H1 (cell line): ENCODE results near the gene RASGRP1. TPM values are rescaled to one million over a fixed set of nuclear protein-coding genes. Genes with fewer than 3 reads are reported as not detected.

Experiments used
- ATF3 ChIP-seq: IDR thresholded peaks from 2 replicates; pipeline ENCODE4 v1.6.1; 2011; ENCODE audit warnings: low read depth, mild to moderate bottlenecking, low read length; ENCODE audit not compliant: insufficient read depth
- CHD7 ChIP-seq: fragments of 300-600 bp; sonication (generic); IDR thresholded peaks from 2 replicates; pipeline ENCODE4 v1.7.1; 2012; ENCODE audit warnings: low read length, moderate library complexity, mild to moderate bottlenecking, inconsistent platforms; ENCODE audit not compliant: insufficient replicate concordance
- E2F6 ChIP-seq: IDR thresholded peaks from 2 replicates; pipeline ENCODE4 v1.6.1; 2012; ENCODE audit warnings: inconsistent platforms
- JUN ChIP-seq: IDR thresholded peaks from 2 replicates; pipeline ENCODE4 v1.6.1; 2011; ENCODE audit warnings: low read depth, mild to moderate bottlenecking, improper control_type of control experiment, low read length
- RNF2 ChIP-seq: fragments of 200-900, 300-1000 bp; sonication (generic); IDR thresholded peaks from 2 replicates; pipeline ENCODE4 v1.7.1; 2016; ENCODE audit warnings: borderline replicate concordance, low read depth, mild to moderate bottlenecking, antibody characterized with exemption, low read length; ENCODE audit not compliant: poor library complexity, severe bottlenecking; ENCODE audit errors: missing control alignments
- SP4 ChIP-seq: IDR thresholded peaks from 2 replicates; pipeline ENCODE4 v1.6.1; 2012; ENCODE audit warnings: low read length, inconsistent platforms
- TBP ChIP-seq: IDR thresholded peaks from 2 replicates; pipeline ENCODE4 v1.6.1; 2011; ENCODE audit warnings: low read depth, low read length, improper control_type of control experiment
- polyA plus RNA-seq, 7 experiments: library from polyadenylated mRNA; depleted of rRNA in 3 of 7; stranded (reverse) in 5 of 7; unstranded in 2 of 7; fragments of >200 nt in 5 of 7; fragments of 200-250 nt in 2 of 7; gene quantifications; 1 replicate in 5 of 7; 2 replicates in 1 of 7; 4 replicates in 1 of 7; pipeline versions ENCODE4 v1.2.1 to v1.2.3, GENCODE V29; 2011 to 2013; ENCODE audit warnings: missing spikeins in 2 of 7, mixed read lengths in 2 of 7
- total RNA-seq: library from RNA; stranded (reverse); fragmentation: NEBNext Ultra II Directional; extraction: Animal tissue kit (Norgen Biotek cat#: 25700); gene quantifications from 2 replicates; pipeline ENCODE4 v1.2.1, GENCODE V29; 2021

Gene RASGRP1
- total and polyA plus RNA-seq, 2 of the 8 experiments (the other 6 are each of a cell fraction or from before 2014, with no cell fraction given), result 1.1 to 2.1 TPM

GRCh38 chr15:38603672-38604071 lies 39.1 kb upstream of the RASGRP1 start (continued):
- TF ChIP-seq CHD7, result no peak
- no peak for TF ChIP-seq TBP
- no peak for TF ChIP-seq RNF2
- TF ChIP-seq JUN, result no peak
- no peak for TF ChIP-seq E2F6
- no peak for TF ChIP-seq ATF3
- TF ChIP-seq SP4, result no peak
